Brain microvascular endothelial cell (primary cell): Measurements from ENCODE around the gene E2F7.
"Not testable (repeated sequence)": the region's sequence is repeated elsewhere in the genome, so short reads cannot be mapped to it uniquely, and the experiment has no call there.

Experiments used
- DNase-seq: peaks from one replicate; pipeline ENCODE4 v3.0.0-alpha.2; 2020
- H3K27ac ChIP-seq: fragments of 250-450 bp; sonication (Bioruptor Pico); 2 replicates; pipeline ENCODE4 v1.5.1; 2020; ENCODE audit warnings: mild to moderate bottlenecking, moderate library complexity
- H3K27me3 ChIP-seq: fragments of 250-450 bp; sonication (Bioruptor Pico); replicated peaks from 2 replicates; pipeline ENCODE4 v1.5.1; 2020; ENCODE audit warnings: mild to moderate bottlenecking
- H3K36me3 ChIP-seq: fragments of 250-450 bp; sonication (Bioruptor Pico); replicated peaks from 2 replicates; pipeline ENCODE4 v1.5.1; 2020; ENCODE audit warnings: mild to moderate bottlenecking
- H3K4me3 ChIP-seq: 2 replicates; pipeline ENCODE4 v1.5.1; 2011; ENCODE audit warnings: low read depth, mild to moderate bottlenecking, control low read depth, low read length, moderate library complexity
- CTCF ChIP-seq: IDR thresholded peaks from 2 replicates; pipeline ENCODE4 v1.5.1; 2011; ENCODE audit warnings: low read depth, mild to moderate bottlenecking, moderate library complexity, low read length, control low read depth, inconsistent platforms; ENCODE audit errors: missing control alignments
- in situ Hi-C: cut with HindIII; loops from 2 replicates; pipeline ENCODE4 v1.10.0; 2017; ENCODE audit warnings: low sequenced_read_pairs, low pct_ligation_motif_present

The E2F7 gene

GRCh38 chr12:77102691-77103090 lies 37.3 kb upstream of the E2F7 start:
- Histone ChIP-seq H3K27ac (peak overlapping the region; percentile 70), H3K4me3 (no peak overlapping the region), H3K27me3 (no peaks in the 10 kb centered on the region), H3K36me3 (no peaks in the 10 kb centered on the region)
- DNase-seq: peak; percentile 57
- no peak for TF ChIP-seq CTCF
- in situ Hi-C loops: no loop called here

GRCh38 chr12:77102123-77102522 lies 36.8 kb upstream of the E2F7 start:
- in situ Hi-C loops: no loop called here
- no peak for DNase-seq
- H3K27me3 ChIP-seq: no peaks in the 10 kb centered on the region
- H3K27ac ChIP-seq: peak overlapping the region; percentile 70
- no peaks in the 10 kb centered on the region for H3K36me3 ChIP-seq
- no peak overlapping the region for H3K4me3 ChIP-seq
- no peak for TF ChIP-seq CTCF

GRCh38 chr12:77099799-77100198 lies 34.4 kb upstream of the E2F7 start:
- Histone ChIP-seq H3K27me3 (no peaks in the 10 kb centered on the region), H3K4me3 (no peak overlapping the region), H3K36me3 (no peaks in the 10 kb centered on the region), H3K27ac (no peak overlapping the region)
- no peak for DNase-seq
- in situ Hi-C loops: no loop called here
- TF ChIP-seq CTCF: no peak

- in situ Hi-C loops: no loop called here
- no peak for TF ChIP-seq CTCF
Observed at GRCh38 chr12:77097846-77098245, 32.5 kb upstream of the E2F7 start.

GRCh38 chr12:77092227-77092626 lies 26.9 kb upstream of the E2F7 start:
- in situ Hi-C loops, DNase-seq: not testable (repeated sequence)

More at GRCh38 chr12:77097846-77098245, 32.5 kb upstream of the E2F7 start:
- no peak overlapping the region for H3K4me3 ChIP-seq
- H3K27me3 ChIP-seq: no peaks in the 10 kb centered on the region
- no peak for DNase-seq
- no peaks in the 10 kb centered on the region for H3K36me3 ChIP-seq
- no peak overlapping the region for H3K27ac ChIP-seq

GRCh38 chr12:77089686-77090220 lies 24.4 kb upstream of the E2F7 start:
- Histone ChIP-seq H3K36me3 (no peaks in the 10 kb centered on the region), H3K4me3 (no peak overlapping the region), H3K27ac (no peak overlapping the region), H3K27me3 (no peaks in the 10 kb centered on the region)
- TF ChIP-seq CTCF: no peak
- DNase-seq: no peak
- in situ Hi-C loops: no loop called here

More at GRCh38 chr12:77092227-77092626, 26.9 kb upstream of the E2F7 start:
- not testable (repeated sequence) for H3K27ac ChIP-seq, H3K36me3 ChIP-seq, H3K27me3 ChIP-seq, H3K4me3 ChIP-seq
